ENCODE results near the gene PKD1L1. TPM values are rescaled to one million over a fixed set of nuclear protein-coding genes. Genes with fewer than 3 reads are reported as not detected.

PKD1L1 gene
- total and polyA plus RNA-seq, 2 experiments from 2014 or later: 0.15 to 0.54 TPM

DNA sequence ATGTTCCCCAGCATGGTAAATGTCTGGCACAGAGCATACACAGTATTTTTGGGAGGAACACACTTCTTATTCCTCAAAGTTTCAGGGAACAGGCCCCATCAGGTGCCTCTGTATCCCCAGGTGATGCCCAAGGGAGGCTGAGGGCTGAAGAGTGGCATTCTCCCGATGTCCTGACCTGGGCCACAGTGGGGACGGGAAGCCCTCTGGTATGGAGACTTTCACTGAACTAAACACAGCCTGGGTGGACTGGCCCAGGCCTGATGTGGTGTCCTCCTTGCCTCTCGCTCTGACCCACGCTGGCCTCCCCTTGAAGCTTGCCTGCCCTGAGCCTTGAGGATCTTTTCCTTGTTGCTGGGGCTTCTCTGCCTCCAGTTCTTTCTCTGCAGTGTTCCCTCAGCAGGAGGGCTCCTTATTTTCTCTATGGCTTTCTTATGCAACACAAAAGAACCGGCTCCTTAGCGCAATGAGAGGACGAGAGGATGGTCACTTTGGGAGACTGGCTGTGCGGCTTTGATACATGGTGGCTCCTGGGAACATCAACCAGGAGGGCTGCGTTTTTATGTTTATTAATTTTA lies 208.9 kb downstream of the PKD1L1 start:
- no peaks in the 10 kb centered on the region for H3K4me1 ChIP-seq (ENCODE audit: low read depth)
- no peak overlapping the region for H3K27ac ChIP-seq
- no peaks in the 10 kb centered on the region for H3K27me3 ChIP-seq
- no peak overlapping the region for H3K4me3 ChIP-seq
- no peaks in the 10 kb centered on the region for H3K36me3 ChIP-seq
- TF ChIP-seq CTCF (IDR thresholded peaks at IDR 0.05; ENCODE audit: low read depth, low read length): no peak
- no peak for DNase-seq (ENCODE audit: low read depth in 1 of 2, low spot score in 1 of 2)
- no peaks in the 10 kb centered on the region for H3K9me3 ChIP-seq (ENCODE audit: low read depth)

DNA sequence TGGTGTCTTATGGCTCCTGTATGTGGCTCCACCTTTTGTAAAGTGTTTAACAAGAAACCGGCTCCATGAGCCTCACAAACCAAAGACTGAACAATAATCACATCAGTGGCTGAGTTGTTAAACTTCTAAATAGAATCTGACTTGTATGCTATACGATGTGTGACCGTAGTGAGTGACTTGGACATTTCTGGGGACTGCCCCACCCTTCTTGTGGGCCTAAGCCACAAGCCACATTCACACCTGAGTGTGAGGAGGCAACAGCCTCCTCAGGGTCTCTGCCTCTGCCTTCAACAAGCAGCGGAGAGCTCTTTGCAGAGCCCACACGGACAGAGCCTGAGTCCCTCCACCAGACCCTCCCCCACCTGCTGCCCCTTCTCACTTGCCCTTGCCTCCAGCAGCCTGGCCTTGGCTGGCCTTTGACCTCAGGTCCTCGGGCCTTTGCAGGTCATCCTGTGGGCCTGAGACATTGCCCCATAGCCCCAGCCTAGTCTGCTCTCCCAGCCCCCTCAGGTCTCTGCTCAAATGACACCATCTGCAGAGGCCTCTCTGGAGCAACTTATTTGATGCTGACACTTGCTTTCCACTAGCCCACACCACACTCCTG lies 209.6 kb downstream of the PKD1L1 start:
- DNase-seq (ENCODE audit: low read depth in 1 of 2, low spot score in 1 of 2): no peak
- Histone ChIP-seq H3K27ac (no peak overlapping the region), H3K36me3 (no peaks in the 10 kb centered on the region), H3K4me1 (ENCODE audit: low read depth) (no peaks in the 10 kb centered on the region), H3K4me3 (no peak overlapping the region), H3K9me3 (ENCODE audit: low read depth) (no peaks in the 10 kb centered on the region), H3K27me3 (no peaks in the 10 kb centered on the region)
- TF ChIP-seq CTCF (IDR thresholded peaks at IDR 0.05; ENCODE audit: low read depth, low read length): no peak

GRCh38 chr7:47737601-47738000 lies 210.7 kb downstream of the PKD1L1 start:
- no peak for TF ChIP-seq CTCF (IDR thresholded peaks at IDR 0.05; ENCODE audit: low read depth, low read length)
- Histone ChIP-seq H3K4me3 (no peak overlapping the region), H3K9me3 (ENCODE audit: low read depth) (no peaks in the 10 kb centered on the region), H3K27me3 (no peaks in the 10 kb centered on the region), H3K27ac (no peak overlapping the region), H3K4me1 (ENCODE audit: low read depth) (no peaks in the 10 kb centered on the region), H3K36me3 (no peaks in the 10 kb centered on the region)
- DNase-seq (ENCODE audit: low read depth in 1 of 2, low spot score in 1 of 2): no peak

DNA sequence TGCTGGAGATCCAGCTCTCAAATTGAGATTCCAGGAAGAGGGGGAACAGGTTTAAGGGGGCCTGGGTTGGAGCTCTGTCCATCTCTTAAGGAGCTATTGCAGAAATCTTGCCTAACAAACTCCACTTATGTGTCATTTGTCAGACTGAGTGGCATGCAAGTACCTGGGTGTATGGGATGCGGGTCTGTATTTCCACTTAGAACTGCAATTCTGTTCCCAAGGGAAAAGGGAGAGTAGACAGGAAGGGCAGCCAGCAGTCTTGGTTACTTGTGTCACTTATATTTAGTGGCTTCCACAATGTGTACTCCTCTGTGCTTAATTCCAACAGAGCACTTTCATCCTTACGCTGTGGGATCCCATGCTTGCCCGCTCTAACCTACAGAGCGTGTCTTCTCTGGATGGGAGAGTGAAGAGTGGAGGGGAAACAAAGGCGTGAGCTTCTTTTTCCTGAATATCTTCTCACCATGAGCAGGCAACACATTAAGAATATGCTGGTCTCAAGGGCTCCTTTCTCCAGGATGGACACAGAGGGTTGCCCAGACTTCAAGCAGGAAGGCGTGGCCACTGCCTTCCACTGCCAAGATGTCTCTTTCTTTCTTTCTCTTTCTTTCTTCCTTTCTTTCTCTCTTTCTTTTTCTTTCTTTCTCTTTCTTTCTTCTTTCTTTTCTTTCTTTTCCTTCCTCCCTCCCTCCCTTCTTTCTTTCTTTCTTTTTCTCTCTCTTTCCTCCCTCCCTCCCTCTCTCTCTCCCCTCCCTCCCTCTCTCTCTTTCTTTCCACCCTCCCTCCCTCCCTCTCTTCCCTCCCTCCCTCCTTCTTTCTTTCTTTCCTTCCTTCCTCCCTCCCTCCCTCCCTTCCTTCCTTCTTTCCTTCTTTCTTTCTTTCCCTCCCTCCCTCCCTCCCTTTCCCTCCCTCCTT lies 212.6 kb downstream of the PKD1L1 start:
- Histone ChIP-seq H3K27ac (no peak overlapping the region), H3K9me3 (ENCODE audit: low read depth) (no peaks in the 10 kb centered on the region), H3K36me3 (no peaks in the 10 kb centered on the region), H3K27me3 (no peaks in the 10 kb centered on the region), H3K4me3 (no peak overlapping the region), H3K4me1 (ENCODE audit: low read depth) (no peaks in the 10 kb centered on the region)
- no peak for TF ChIP-seq CTCF (IDR thresholded peaks at IDR 0.05; ENCODE audit: low read depth, low read length)
- DNase-seq (ENCODE audit: low read depth in 1 of 2, low spot score in 1 of 2): no peak

GRCh38 chr7:47734949-47735291 lies 213.3 kb downstream of the PKD1L1 start:
- Histone ChIP-seq H3K4me3 (no peak overlapping the region), H3K27ac (no peak overlapping the region), H3K27me3 (no peaks in the 10 kb centered on the region), H3K9me3 (ENCODE audit: low read depth) (no peaks in the 10 kb centered on the region), H3K4me1 (ENCODE audit: low read depth) (no peaks in the 10 kb centered on the region), H3K36me3 (no peaks in the 10 kb centered on the region)
- TF ChIP-seq CTCF (IDR thresholded peaks at IDR 0.05; ENCODE audit: low read depth, low read length): no peak
- no peak for DNase-seq (ENCODE audit: low read depth in 1 of 2, low spot score in 1 of 2)
